Measurements from ENCODE around the gene KRTAP29-1.
A peak's percentile ranks its signal among the peaks of the same experiment; 100 is the strongest.

Gene KRTAP29-1

GRCh38 chr17:41322094-41322902 lies 19.6 kb upstream of the KRTAP29-1 start:
- no peaks in the 10 kb centered on the region for H3K79me2 ChIP-seq (ENCODE audit: control insufficient read depth, low read length)

GRCh38 chr17:41318231-41318630 lies 15.6 kb upstream of the KRTAP29-1 start:
- peaks cover 16% of the 10 kb centered on the region for H3K9me3 ChIP-seq (ENCODE audit: control insufficient read depth, insufficient read depth, low read length)
- no peaks in the 10 kb centered on the region for H3K9me2 ChIP-seq (replicated peaks; ENCODE audit: control insufficient read depth, low read length)
- no peaks in the 10 kb centered on the region for H3K27me3 ChIP-seq (ENCODE audit: control insufficient read depth, low read length)
- H3K27ac ChIP-seq (ENCODE audit: low read depth, low read length), result no peak overlapping the region
- H4K20me1 ChIP-seq (ENCODE audit: control insufficient read depth, insufficient read depth, low read depth, low read length), result no peaks in the 10 kb centered on the region
- peaks cover 25% of the 10 kb centered on the region for H3K4me1 ChIP-seq (ENCODE audit: control insufficient read depth, low read length)
- H3K79me2 ChIP-seq (ENCODE audit: control insufficient read depth, low read length), result no peaks in the 10 kb centered on the region
- H3K4me3 ChIP-seq (ENCODE audit: low read length), result no peak overlapping the region
- no peaks in the 10 kb centered on the region for H3F3A ChIP-seq (ENCODE audit: control insufficient read depth, insufficient read depth)
- H3K4me2 ChIP-seq (ENCODE audit: low read length), result no peak overlapping the region
- no peaks in the 10 kb centered on the region; the same call in 1 of the 2 replicates for H3K36me3 ChIP-seq (ENCODE audit: control insufficient read depth, low read length)
- TF ChIP-seq EZH2phosphoT487 (IDR thresholded peaks at IDR 0.05; ENCODE audit: borderline replicate concordance, low read length), result no peak
- no peak for TF ChIP-seq CTCF (IDR thresholded peaks at IDR 0.05; ENCODE audit: low read depth, low read length, poor library complexity, severe bottlenecking)

More at GRCh38 chr17:41322094-41322902, 19.6 kb upstream of the KRTAP29-1 start:
- no peaks in the 10 kb centered on the region for H3K27me3 ChIP-seq (ENCODE audit: control insufficient read depth, low read length)
- peaks cover 16% of the 10 kb centered on the region for H3K9me3 ChIP-seq (ENCODE audit: control insufficient read depth, insufficient read depth, low read length)
- H3K4me3 ChIP-seq (ENCODE audit: low read length), result no peak overlapping the region
- H3K27ac ChIP-seq (ENCODE audit: low read depth, low read length), result no peak overlapping the region
- peak; percentile 78 for TF ChIP-seq CTCF (IDR thresholded peaks at IDR 0.05; ENCODE audit: low read depth, low read length, poor library complexity, severe bottlenecking)
- no peak for TF ChIP-seq EZH2phosphoT487 (IDR thresholded peaks at IDR 0.05; ENCODE audit: borderline replicate concordance, low read length)
- H3K9me2 ChIP-seq (replicated peaks; ENCODE audit: control insufficient read depth, low read length), result no peaks in the 10 kb centered on the region
- H4K20me1 ChIP-seq (ENCODE audit: control insufficient read depth, insufficient read depth, low read depth, low read length), result no peaks in the 10 kb centered on the region
- no peaks in the 10 kb centered on the region; the same call in 1 of the 2 replicates for H3K36me3 ChIP-seq (ENCODE audit: control insufficient read depth, low read length)
- no peak overlapping the region for H3K4me2 ChIP-seq (ENCODE audit: low read length)
- peaks cover 25% of the 10 kb centered on the region for H3K4me1 ChIP-seq (ENCODE audit: control insufficient read depth, low read length)
- H3F3A ChIP-seq (ENCODE audit: control insufficient read depth, insufficient read depth), result no peaks in the 10 kb centered on the region

- peaks cover 12% of the 10 kb centered on the region for H3K4me1 ChIP-seq (ENCODE audit: control insufficient read depth, low read length)
- peaks cover 16% of the 10 kb centered on the region for H3K9me3 ChIP-seq (ENCODE audit: control insufficient read depth, insufficient read depth, low read length)
- no peaks in the 10 kb centered on the region for H3K79me2 ChIP-seq (ENCODE audit: control insufficient read depth, low read length)
- no peaks in the 10 kb centered on the region for H3K27me3 ChIP-seq (ENCODE audit: control insufficient read depth, low read length)
- H3K4me2 ChIP-seq (ENCODE audit: low read length), result no peak overlapping the region
- H3K4me3 ChIP-seq (ENCODE audit: low read length), result no peak overlapping the region
- no peaks in the 10 kb centered on the region for H4K20me1 ChIP-seq (ENCODE audit: control insufficient read depth, insufficient read depth, low read depth, low read length)
- H3K36me3 ChIP-seq (ENCODE audit: control insufficient read depth, low read length), result no peaks in the 10 kb centered on the region; the same call in 1 of the 2 replicates
- no peaks in the 10 kb centered on the region for H3F3A ChIP-seq (ENCODE audit: control insufficient read depth, insufficient read depth)
- no peaks in the 10 kb centered on the region for H3K9me2 ChIP-seq (replicated peaks; ENCODE audit: control insufficient read depth, low read length)
- no peak overlapping the region for H3K27ac ChIP-seq (ENCODE audit: low read depth, low read length)
- TF ChIP-seq EZH2phosphoT487 (IDR thresholded peaks at IDR 0.05; ENCODE audit: borderline replicate concordance, low read length), result no peak
- TF ChIP-seq CTCF (IDR thresholded peaks at IDR 0.05; ENCODE audit: low read depth, low read length, poor library complexity, severe bottlenecking), result no peak
Measured at GRCh38 chr17:41315814-41316445, 13.3 kb upstream of the KRTAP29-1 start.

All from DOHH2 (cell line).